H9 (cell line): ENCODE results near the gene TPTE. TPM values are rescaled to one million over a fixed set of nuclear protein-coding genes. Genes with fewer than 3 reads are reported as not detected.
"Not testable (repeated sequence)": the region's sequence is repeated elsewhere in the genome, so short reads cannot be mapped to it uniquely, and the experiment has no call there.

Experiments used
- DNase-seq: peaks from one replicate; pipeline ENCODE4 v3.0.0-alpha.2; 2017
- H2AFZ ChIP-seq: one replicate; pipeline ENCODE4 v1.6.1; 2013; ENCODE audit warnings: mild to moderate bottlenecking, low read length, control low read depth, moderate library complexity
- H2AK5ac ChIP-seq: 2 replicates; pipeline ENCODE4 v1.6.1; 2013; ENCODE audit warnings: low read length, control low read depth, mixed read lengths; ENCODE audit not compliant: insufficient read length
- H2BK120ac ChIP-seq: one replicate; pipeline ENCODE4 v1.6.1; 2013; ENCODE audit warnings: low read depth, mild to moderate bottlenecking, low read length, control low read depth, inconsistent platforms; ENCODE audit not compliant: poor library complexity, severe bottlenecking
- H2BK12ac ChIP-seq: 2 replicates; pipeline ENCODE4 v1.6.1; 2013; ENCODE audit warnings: low read length, control low read depth, mixed read lengths, low read depth; ENCODE audit not compliant: insufficient read length
- H2BK15ac ChIP-seq: 2 replicates; pipeline ENCODE4 v1.6.1; 2013; ENCODE audit warnings: low read depth, low read length, control low read depth
- H2BK20ac ChIP-seq: one replicate; pipeline ENCODE4 v1.6.1; 2013; ENCODE audit warnings: low read depth, mild to moderate bottlenecking, low read length, control low read depth, inconsistent platforms; ENCODE audit not compliant: poor library complexity, severe bottlenecking
- H2BK5ac ChIP-seq: 2 replicates; pipeline ENCODE4 v1.6.1; 2013; ENCODE audit warnings: low read length, control low read depth, mixed read lengths; ENCODE audit not compliant: insufficient read length
- H3K14ac ChIP-seq: 2 replicates; pipeline ENCODE4 v1.6.1; 2013; ENCODE audit warnings: low read length, control low read depth; ENCODE audit not compliant: insufficient read depth
- H3K18ac ChIP-seq: 2 replicates; pipeline ENCODE4 v1.6.1; 2013; ENCODE audit warnings: low read depth, mild to moderate bottlenecking, mixed read lengths, low read length, control low read depth; ENCODE audit not compliant: insufficient read length
- H3K23ac ChIP-seq: 2 replicates; pipeline ENCODE4 v1.6.1; 2013; ENCODE audit warnings: low read length, control low read depth, mixed read lengths, low read depth; ENCODE audit not compliant: insufficient read length
- H3K23me2 ChIP-seq: 2 replicates; pipeline ENCODE4 v1.6.1; 2013; ENCODE audit warnings: low read depth, mild to moderate bottlenecking, mixed read lengths, low read length, control low read depth; ENCODE audit not compliant: insufficient read length, poor library complexity, severe bottlenecking
- H3K27ac ChIP-seq: 2 replicates; pipeline ENCODE4 v1.5.1; 2013; ENCODE audit warnings: low read length, control low read depth, mixed read lengths, low read depth; ENCODE audit not compliant: insufficient read length
- H3K27me3 ChIP-seq: 2 replicates; pipeline ENCODE4 v1.6.1; 2013; ENCODE audit warnings: low read length, control low read depth, inconsistent platforms; ENCODE audit not compliant: insufficient read depth
- H3K4ac ChIP-seq: 2 replicates; pipeline ENCODE4 v1.6.1; 2013; ENCODE audit warnings: low read depth, mild to moderate bottlenecking, control low read depth, inconsistent platforms, low read length, moderate library complexity
- H3K4me1 ChIP-seq: 2 replicates; pipeline ENCODE4 v1.6.1; 2013; ENCODE audit warnings: low read length, control low read depth, inconsistent platforms; ENCODE audit not compliant: insufficient read depth
- H3K4me2 ChIP-seq: 2 replicates; pipeline ENCODE4 v1.6.1; 2013; ENCODE audit warnings: low read length, control low read depth, mixed read lengths; ENCODE audit not compliant: insufficient read length, insufficient read depth
- H3K56ac ChIP-seq: 2 replicates; pipeline ENCODE4 v1.6.1; 2013; ENCODE audit warnings: low read depth, mild to moderate bottlenecking, mixed read lengths, low read length, control low read depth; ENCODE audit not compliant: insufficient read length
- H3K79me1 ChIP-seq: 2 replicates; pipeline ENCODE4 v1.6.1; 2013; ENCODE audit warnings: low read depth, mild to moderate bottlenecking, moderate library complexity, low read length, control low read depth, inconsistent platforms; ENCODE audit not compliant: insufficient read depth, poor library complexity, severe bottlenecking
- H3K79me2 ChIP-seq: 2 replicates; pipeline ENCODE4 v1.6.1; 2013; ENCODE audit warnings: low read length, control low read depth, inconsistent platforms; ENCODE audit not compliant: insufficient read depth
- H3K9ac ChIP-seq: 2 replicates; pipeline ENCODE4 v1.6.1; 2013; ENCODE audit warnings: low read length, control low read depth, mixed read lengths; ENCODE audit not compliant: insufficient read length; ENCODE audit errors: extremely low read depth
- H3K9me3 ChIP-seq: one replicate; pipeline ENCODE4 v1.6.1; 2013; ENCODE audit warnings: low read depth, low read length, inconsistent platforms; ENCODE audit not compliant: control insufficient read depth
- H3T11ph ChIP-seq: one replicate; pipeline ENCODE4 v1.6.1; 2013; ENCODE audit warnings: mild to moderate bottlenecking, low read length, control low read depth, inconsistent platforms
- H4K20me1 ChIP-seq: one replicate; pipeline ENCODE4 v1.6.1; 2013; ENCODE audit not compliant: control insufficient read depth, insufficient read length, insufficient read depth
- H4K5ac ChIP-seq: 2 replicates; pipeline ENCODE4 v1.6.1; 2013; ENCODE audit warnings: low read depth, mild to moderate bottlenecking, mixed read lengths, low read length, control low read depth; ENCODE audit not compliant: insufficient read length
- H4K8ac ChIP-seq: replicated peaks from 2 replicates; pipeline ENCODE4 v1.6.1; 2013; ENCODE audit warnings: low read length, control low read depth, mixed read lengths, low read depth; ENCODE audit not compliant: insufficient read length
- H4K91ac ChIP-seq: 2 replicates; pipeline ENCODE4 v1.6.1; 2013; ENCODE audit warnings: low read depth, mild to moderate bottlenecking, moderate library complexity, mixed read lengths, low read length, control low read depth; ENCODE audit not compliant: insufficient read length
- H3K27ac Mint-ChIP-seq, 3 experiments: 2 replicates in 2 of 3; 3 replicates in 1 of 3; pipeline ENCODE4 v1.8.0; 2020 to 2021; ENCODE audit warnings: mixed read lengths in 3 of 3, mild to moderate bottlenecking in 1 of 3, moderate library complexity in 1 of 3
- H3K27me3 Mint-ChIP-seq: 2 replicates; pipeline ENCODE4 v1.8.0; 2021; ENCODE audit warnings: low read depth, mild to moderate bottlenecking, moderate library complexity, mixed read lengths
- H3K36me3 Mint-ChIP-seq, 3 experiments: 2 replicates in 2 of 3; 3 replicates in 1 of 3; pipeline ENCODE4 v1.8.0; 2020 to 2021; ENCODE audit warnings: low read depth in 3 of 3, mixed read lengths in 3 of 3; ENCODE audit not compliant: insufficient read depth in 1 of 3
- H3K4me1 Mint-ChIP-seq, 2 experiments: 2 replicates each; pipeline ENCODE4 v1.8.0; 2020; ENCODE audit warnings: mixed read lengths in 2 of 2
- H3K4me3 Mint-ChIP-seq, 2 experiments: 2 replicates in 1 of 2; 3 replicates in 1 of 2; pipeline ENCODE4 v1.8.0; 2020 to 2021; ENCODE audit warnings: mild to moderate bottlenecking in 2 of 2, mixed read lengths in 2 of 2, moderate library complexity in 1 of 2
- H3K9me3 Mint-ChIP-seq, 2 experiments: 2 replicates in 1 of 2; 3 replicates in 1 of 2; pipeline ENCODE4 v1.8.0; 2020; ENCODE audit warnings: mild to moderate bottlenecking in 2 of 2, mixed read lengths in 2 of 2, moderate library complexity in 1 of 2
- whole genome bisulfite sequencing: extraction: QIAGEN DNeasy Blood & Tissue Kit; methylation state at CpG from one replicate; pipeline ENCODE4 v1.1.7; 2013; ENCODE audit warnings: missing lambda C conversion rate, low lambda C conversion rate, mixed read lengths; ENCODE audit not compliant: insufficient read length; ENCODE audit errors: extremely low coverage; 5-methylcytosine and 5-hydroxymethylcytosine counted together
- total RNA-seq: library from RNA; stranded (reverse); gene quantifications from 2 replicates; pipeline ENCODE4 v1.2.1, GENCODE V29; 2021

TPTE gene
- total RNA-seq, 1 experiment from 2014 or later: not detected

DNA sequence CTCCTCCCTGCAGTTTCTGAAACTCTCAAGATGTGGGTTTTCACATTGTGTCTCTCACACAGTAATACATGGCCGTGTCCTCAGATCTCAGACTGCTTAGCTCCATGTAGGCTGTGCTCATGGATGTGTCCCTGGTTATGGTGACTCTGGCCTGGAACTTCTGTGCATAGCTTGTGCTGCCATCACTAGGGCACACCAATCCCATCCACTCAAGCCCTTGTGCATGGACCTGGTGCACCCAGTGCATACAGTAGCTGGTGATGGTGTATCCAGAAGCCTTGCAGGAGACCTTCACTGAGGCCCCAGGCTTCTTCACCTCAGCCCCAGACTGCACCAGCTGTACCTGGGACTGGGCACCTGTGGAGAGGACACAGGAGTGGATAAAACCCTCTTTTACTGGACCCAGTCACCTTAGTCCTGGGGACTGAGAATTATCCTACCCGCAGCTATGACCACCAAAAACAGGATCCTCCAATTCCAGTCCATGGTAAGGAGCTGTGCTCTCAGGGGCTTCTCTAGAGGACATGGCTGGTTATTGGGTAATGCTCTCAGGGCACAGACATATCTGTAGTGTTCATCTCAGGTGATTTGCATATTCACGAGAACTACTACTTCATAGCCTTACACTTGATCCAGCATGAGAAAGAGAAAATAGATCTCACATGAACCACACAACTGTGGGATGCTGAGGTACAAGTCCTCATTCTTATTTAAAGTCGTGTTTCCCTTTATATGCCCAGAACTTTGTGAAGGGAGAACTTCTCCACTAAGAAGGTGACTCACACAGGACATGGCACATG, 128.2 kb downstream of the TPTE start:
- not testable (repeated sequence) for H2BK120ac ChIP-seq, H4K91ac ChIP-seq, H2BK12ac ChIP-seq, H3K4ac ChIP-seq, H2BK5ac ChIP-seq, H3K4me2 ChIP-seq, H2AK5ac ChIP-seq, H3K27ac ChIP-seq, H3K27me3 Mint-ChIP-seq, H3K27me3 ChIP-seq, H4K8ac ChIP-seq, H3K4me1 ChIP-seq, H4K20me1 ChIP-seq, H3K9me3 Mint-ChIP-seq, H3K4me3 Mint-ChIP-seq, H2BK15ac ChIP-seq, H3K14ac ChIP-seq, DNase-seq, H3K79me1 ChIP-seq, H3K18ac ChIP-seq, H3K27ac Mint-ChIP-seq, H2BK20ac ChIP-seq, H3K56ac ChIP-seq, H3K23ac ChIP-seq, H3T11ph ChIP-seq, H4K5ac ChIP-seq, H3K4me1 Mint-ChIP-seq, H3K23me2 ChIP-seq, H3K79me2 ChIP-seq, H2AFZ ChIP-seq, H3K9ac ChIP-seq
- H3K36me3 Mint-ChIP-seq: peaks cover 0 to 18% (median 9%) of the 10 kb centered on the region in 3 experiments; a peak in 5 of 7 replicates
- no CpG with 5 or more reads among the region's 4 CpGs for WGBS
- H3K9me3 ChIP-seq: peaks cover 54% of the 10 kb centered on the region

- not testable (repeated sequence) for H3K9me3 Mint-ChIP-seq, H2AFZ ChIP-seq, H3T11ph ChIP-seq, H3K27me3 Mint-ChIP-seq, H3K79me1 ChIP-seq, H3K4me2 ChIP-seq, H3K23me2 ChIP-seq, H2BK120ac ChIP-seq, H2BK20ac ChIP-seq, H3K56ac ChIP-seq, H3K27me3 ChIP-seq, H4K91ac ChIP-seq, H3K27ac Mint-ChIP-seq, H3K27ac ChIP-seq, H4K5ac ChIP-seq, H3K4me1 ChIP-seq, H2AK5ac ChIP-seq, H3K4me3 Mint-ChIP-seq, H2BK12ac ChIP-seq, H3K9ac ChIP-seq, DNase-seq, H3K79me2 ChIP-seq, H3K4me1 Mint-ChIP-seq, H3K14ac ChIP-seq, H2BK5ac ChIP-seq, H3K18ac ChIP-seq, H3K4ac ChIP-seq, H2BK15ac ChIP-seq, H4K8ac ChIP-seq, H4K20me1 ChIP-seq, H3K23ac ChIP-seq
- H3K36me3 Mint-ChIP-seq: peaks cover 0 to 18% (median 9%) of the 10 kb centered on the region in 3 experiments; a peak in 5 of 7 replicates
- no CpG with 5 or more reads among the region's 2 CpGs for WGBS
- H3K9me3 ChIP-seq: peaks cover 46% of the 10 kb centered on the region
These were observed 128.9 kb downstream of the TPTE start for GRCh38 chr21:10650297-10650696.
